DMS114 treated with DMSO at 0.1 percent for 48 hours (cell line): Measurements from ENCODE around the gene HOATZ.

Source experiments
- DNase-seq: peaks from one replicate; lab custom pipeline; 2025; ENCODE audit not compliant: unreplicated experiment; lab: John Stamatoyannopoulos, UW

The HOATZ gene

DNA sequence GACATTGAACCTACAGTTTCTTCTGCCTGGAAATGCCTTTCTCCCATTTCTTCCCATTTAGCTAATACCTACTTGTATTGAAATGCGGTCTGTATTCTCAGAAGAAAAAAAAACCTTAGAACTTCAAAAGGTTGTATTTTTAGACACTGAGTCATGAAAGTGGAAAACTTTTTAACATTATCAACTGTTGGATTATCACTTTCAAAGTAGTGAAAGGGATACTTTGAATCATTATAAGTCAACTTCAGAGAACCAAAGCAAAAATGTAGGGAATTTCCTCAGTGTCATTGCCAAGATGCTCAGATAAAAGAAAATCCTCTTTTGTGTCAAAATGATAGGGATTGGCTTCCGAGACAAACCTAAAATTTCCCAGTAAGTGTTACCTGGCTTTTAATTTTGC is 6.6 kb downstream of the HOATZ start:
- no peak for DNase-seq

DNA sequence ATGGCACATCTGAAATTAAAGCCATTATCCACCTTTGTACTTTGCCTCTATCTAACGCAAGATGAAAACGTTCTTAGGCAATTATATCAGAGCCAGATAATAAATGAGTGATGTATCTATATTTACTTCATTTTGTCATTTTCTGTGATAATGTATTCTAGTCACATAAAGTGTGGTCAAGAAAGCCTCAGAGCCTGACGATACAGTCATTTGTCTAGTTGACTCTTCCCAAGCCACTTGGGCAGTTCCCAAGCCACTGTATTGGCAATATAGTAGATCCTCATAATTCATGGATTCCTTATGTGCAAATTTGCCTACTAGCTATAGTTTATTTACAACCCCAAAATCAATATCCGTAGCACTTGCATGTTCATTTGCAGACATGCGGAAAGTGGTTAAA is 7.8 kb downstream of the HOATZ start:
- no peak for DNase-seq

DNA sequence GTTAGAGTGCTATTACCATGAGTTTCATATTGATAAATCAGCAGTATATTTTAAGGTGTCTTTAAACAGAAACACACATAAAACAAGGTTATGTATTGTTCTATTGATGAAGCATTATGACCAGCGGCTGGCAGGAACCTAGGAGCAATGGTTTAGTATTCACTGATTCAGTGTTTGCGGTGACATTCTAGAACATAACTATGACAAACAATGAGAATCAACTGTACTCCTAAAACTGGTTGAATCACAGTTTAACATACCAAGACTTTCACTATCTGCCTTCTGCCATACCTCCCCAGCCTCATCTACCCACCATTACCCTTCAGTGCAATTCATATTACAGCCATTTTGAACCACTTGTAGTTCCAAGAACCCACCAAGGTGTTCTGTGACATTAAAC is 8.8 kb downstream of the HOATZ start:
- DNase-seq: no peak

- no peak for DNase-seq
These were observed 9.5 kb downstream of the HOATZ start for GRCh38 chr11:111524056-111524455.

DNA sequence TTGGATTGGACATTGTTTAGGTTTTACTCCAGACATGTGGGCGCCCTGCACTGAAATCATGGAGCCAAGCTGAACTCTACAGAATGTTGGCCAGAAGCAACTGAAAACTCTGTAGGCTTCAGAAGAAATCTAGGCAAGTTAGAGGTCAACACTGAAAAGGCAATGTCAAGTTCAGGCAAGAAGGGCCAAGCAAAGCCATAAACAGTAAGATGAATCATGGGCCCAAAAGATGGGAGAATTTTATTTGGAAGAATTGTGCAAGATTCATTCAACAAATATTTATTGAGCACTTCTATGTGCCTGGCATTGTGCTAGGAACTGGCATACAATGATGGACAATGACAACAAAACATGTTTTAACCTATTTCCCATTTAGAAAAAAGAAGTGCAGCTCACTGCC is 10.9 kb downstream of the HOATZ start:
- no peak for DNase-seq

- DNase-seq: no peak
These were observed 11.9 kb downstream of the HOATZ start for GRCh38 chr11:111526501-111526900.

- DNase-seq: no peak
These were observed 12.7 kb downstream of the HOATZ start for GRCh38 chr11:111527279-111527678.

DNA sequence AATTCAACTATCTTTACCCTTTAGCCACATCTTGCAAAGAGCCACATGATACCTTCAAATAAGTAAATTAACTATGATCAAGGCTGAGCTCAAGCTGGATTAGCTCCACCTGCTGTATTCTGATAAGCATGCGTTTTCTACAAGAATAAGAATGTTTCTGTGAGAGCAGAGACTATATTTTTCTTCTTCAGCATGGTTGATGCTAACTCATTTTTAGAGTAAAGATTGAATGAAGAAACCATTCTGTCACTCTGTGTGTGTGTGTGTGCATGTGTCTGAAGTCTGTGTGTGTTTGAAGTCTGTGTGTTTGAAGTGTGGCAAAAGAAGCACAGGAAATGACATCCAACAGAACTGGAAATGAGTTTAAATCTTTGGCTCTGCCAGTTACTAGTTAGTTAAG is 14.0 kb downstream of the HOATZ start:
- no peak for DNase-seq

DNA sequence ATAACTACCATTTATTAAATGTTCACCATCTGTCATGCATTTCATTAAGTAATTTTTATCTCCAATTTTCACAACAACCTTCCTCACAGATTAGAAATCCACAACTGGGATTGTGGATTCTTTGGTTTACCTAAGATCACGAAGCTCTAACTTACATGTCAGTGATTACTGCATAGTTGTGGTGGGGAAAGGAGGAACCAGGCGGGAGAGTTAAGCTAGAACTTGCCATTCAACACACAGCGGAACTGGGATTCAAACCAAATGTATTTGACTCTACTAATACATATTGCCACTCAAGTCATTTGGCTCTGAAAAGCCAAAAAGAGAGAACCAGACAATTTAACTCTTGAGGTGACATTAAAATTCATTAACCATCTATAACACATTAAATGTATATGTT is 15.5 kb downstream of the HOATZ start:
- no peak for DNase-seq

GRCh38 chr11:111531136-111531535 is 16.6 kb downstream of the HOATZ start:
- DNase-seq: no peak

DNA sequence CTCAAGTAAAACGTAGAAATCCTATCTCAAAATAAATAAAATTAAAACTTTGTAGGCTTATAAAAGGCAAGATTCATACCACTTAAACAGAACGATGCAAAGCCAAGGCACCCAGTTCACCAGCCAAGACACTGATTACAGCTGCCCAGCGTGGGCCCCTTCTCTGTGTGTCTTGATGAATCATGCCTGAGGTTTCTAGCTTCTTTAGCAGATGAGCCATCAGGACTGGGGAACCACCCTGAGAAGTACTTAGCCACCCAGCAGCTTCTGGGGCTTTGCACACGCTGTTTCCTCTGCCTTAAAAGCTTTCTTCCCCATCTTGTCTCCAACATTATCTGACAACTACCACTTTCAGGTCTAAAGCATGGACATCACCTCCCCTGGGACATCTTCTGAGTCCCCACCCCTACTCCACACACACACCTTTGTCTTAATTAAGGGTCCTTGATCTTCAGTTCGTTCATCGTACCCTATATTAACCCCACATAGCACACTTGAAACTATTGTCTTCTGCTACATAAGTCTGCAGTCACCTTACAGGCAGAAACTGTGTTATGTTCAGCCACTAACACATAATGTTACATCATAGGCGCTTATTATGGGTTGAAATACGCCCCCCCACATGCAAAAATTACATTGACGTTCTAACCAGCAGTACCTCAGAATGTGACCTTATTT is 17.2 kb downstream of the HOATZ start:
- DNase-seq: no peak

DNA sequence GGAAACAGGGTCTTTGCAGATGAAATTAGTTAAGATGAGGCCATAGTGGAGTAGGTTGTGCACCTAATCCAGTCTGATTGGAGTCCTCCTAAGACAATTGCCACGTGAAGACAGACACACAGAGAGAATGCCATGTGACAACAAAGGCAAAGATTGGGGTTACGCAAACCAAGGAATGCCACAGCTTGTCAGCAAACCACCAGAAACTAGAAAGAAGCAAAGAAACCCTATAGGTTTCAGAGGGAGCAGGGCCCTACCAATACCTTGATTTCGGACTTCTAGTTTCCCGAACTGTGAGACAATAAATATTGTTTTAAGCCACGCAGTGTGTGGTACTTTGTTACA is 17.8 kb downstream of the HOATZ start:
- no peak for DNase-seq

GRCh38 chr11:111535281-111535680 is 20.7 kb downstream of the HOATZ start:
- DNase-seq: no peak

GRCh38 chr11:111537336-111537860 is 22.8 kb downstream of the HOATZ start:
- no peak for DNase-seq

- no peak for DNase-seq
These were observed 24.0 kb downstream of the HOATZ start for GRCh38 chr11:111538407-111539114.

DNA sequence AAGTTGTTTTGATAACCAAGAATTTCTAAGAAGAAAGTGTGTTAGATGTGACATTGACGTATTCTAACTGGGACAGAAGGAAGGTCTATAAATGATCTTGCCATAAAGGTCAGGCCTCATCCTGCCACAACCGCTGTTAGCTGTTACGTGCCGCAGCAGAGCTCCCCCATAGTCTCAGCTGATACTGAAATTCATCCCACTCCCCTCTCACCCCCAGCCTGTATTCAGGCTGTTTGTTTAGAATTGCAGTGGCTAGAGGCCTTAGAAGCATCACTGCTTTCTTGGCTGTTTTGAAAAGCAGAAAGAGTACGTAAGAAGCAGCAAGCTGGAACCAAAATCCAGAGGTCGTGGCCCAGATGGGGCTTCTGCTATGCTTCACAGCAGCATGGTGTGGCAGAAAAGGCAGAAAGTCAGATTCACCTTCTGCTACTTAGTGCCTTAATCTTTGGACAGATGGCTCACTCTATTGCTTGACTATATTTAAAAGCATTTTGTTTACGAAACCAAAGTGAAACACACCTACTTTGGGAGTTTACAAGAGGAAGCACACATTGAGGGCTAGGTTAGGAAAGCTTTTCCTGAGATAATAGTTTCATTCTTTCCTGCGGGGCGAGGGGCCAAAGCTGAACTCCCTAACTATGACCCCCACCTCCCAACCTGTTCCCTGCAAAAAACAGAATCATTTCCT is 25.0 kb downstream of the HOATZ start:
- no peak for DNase-seq

DNA sequence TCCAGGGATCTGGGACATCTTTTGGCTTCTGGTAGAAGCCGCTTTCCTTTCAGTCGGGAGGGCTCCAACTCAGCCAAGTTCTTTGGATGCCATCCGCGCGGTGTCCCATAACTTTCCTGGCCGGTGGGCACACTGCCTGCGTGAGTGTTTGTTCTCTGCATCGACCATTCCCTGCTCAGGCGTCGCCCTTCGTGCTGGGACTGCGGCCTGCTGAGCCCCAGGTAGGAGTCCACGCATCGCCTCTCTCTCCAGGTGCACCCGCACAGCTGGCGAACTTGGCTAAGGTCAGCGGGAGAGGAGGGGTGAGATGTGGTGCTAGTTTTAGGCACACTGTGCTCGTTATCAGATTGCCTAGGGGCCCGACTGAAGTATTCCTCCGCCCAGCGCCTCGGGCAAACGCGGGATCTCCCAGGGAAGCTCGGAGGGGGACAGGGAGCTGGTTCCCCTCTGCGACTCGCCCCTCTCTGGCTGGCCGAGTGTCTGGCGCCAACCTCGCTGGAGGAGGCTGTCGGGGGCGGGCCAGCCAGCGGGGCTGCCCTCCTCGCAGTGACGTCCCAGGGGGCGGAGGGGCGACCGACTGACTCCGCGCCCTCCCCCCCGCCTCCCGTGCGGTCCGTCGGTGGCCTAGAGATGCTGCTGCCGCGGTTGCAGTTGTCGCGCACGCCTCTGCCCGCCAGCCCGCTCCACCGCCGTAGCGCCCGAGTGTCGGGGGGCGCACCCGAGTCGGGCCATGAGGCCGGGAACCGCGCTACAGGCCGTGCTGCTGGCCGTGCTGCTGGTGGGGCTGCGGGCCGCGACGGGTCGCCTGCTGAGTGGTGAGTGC is 25.7 kb downstream of the HOATZ start, which contains the start of gene LAYN:
Gene LAYN (plus strand): TSS at position 607 of the 823 bp plus-strand sequence. CDS start 124 bp downstream, at position 731.
- no peak for DNase-seq

DNA sequence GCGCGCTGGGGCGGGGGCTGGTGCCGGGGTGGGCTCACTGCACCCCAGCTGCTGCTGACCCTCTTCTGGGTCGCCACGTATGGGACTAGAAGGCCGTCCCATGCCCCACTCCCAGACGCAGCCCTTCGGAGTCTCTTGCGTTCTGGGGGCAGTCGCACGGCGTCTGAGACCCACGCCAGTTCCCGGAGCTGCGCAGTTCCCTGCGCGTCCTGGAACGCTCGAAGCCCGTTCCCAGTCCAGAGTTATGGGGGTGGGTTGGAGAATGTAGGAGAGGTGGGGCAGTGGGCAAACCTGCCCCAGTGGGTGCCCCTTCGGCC is 26.3 kb downstream of the HOATZ start:
- DNase-seq: no peak

- no peak for DNase-seq
These were observed 26.9 kb downstream of the HOATZ start for GRCh38 chr11:111541254-111542061.

DNA sequence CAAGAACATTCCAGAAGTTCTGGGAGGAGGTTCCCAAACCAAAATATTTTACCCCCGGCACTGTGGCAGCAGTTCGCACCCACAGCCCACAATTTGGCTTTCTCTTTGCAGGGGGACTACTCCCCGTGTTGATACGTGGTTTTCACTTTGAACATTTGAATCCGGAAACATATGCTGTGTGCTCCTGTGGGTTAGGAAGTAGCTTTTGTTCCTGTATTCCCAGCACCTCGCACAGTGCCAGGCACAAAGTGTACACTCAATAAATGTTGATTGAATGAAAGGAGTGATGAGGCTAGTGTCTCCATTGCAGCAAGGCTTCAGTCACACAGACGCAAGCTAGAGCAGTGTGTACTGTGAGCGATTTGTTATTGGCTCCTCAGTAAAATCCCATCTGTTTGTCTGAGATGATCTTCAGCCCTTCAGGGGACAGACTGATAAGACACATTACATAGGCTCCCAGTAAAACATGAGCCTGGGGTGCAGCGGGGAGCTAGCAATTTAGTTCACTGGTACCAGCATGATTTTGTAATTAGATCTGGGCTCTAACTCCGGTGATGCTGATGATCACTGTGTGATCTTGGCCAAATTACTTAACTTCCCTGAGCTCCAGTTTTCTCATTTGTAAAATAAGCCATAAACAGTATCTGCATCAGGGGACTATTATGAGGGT is 28.2 kb downstream of the HOATZ start:
- no peak for DNase-seq
